Retinal pigment epithelial cell (primary cell): ENCODE data around the gene ARHGAP24.

Experiments
- DNase-seq: peaks from one replicate; pipeline ENCODE4 v3.0.0-alpha.2; 2010; ENCODE audit warnings: low read depth
- H3K4me3 ChIP-seq: 2 replicates; pipeline ENCODE4 v1.5.1; 2011; ENCODE audit warnings: mild to moderate bottlenecking, low read length, control low read depth, moderate library complexity
- TF ChIP-seq, protein P1 (sequence below): conservative IDR thresholded peaks from 2 replicates; pipeline ENCODE4 v1.5.1; 2011; ENCODE audit warnings: low read depth, low read length, control low read depth, inconsistent platforms

Gene ARHGAP24

GRCh38 chr4:85970535-85970934 is 495.6 kb downstream of the ARHGAP24 start:
- DNase-seq: no peak
- TF ChIP-seq, protein P1, sequence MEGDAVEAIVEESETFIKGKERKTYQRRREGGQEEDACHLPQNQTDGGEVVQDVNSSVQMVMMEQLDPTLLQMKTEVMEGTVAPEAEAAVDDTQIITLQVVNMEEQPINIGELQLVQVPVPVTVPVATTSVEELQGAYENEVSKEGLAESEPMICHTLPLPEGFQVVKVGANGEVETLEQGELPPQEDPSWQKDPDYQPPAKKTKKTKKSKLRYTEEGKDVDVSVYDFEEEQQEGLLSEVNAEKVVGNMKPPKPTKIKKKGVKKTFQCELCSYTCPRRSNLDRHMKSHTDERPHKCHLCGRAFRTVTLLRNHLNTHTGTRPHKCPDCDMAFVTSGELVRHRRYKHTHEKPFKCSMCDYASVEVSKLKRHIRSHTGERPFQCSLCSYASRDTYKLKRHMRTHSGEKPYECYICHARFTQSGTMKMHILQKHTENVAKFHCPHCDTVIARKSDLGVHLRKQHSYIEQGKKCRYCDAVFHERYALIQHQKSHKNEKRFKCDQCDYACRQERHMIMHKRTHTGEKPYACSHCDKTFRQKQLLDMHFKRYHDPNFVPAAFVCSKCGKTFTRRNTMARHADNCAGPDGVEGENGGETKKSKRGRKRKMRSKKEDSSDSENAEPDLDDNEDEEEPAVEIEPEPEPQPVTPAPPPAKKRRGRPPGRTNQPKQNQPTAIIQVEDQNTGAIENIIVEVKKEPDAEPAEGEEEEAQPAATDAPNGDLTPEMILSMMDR: no peak

DNA sequence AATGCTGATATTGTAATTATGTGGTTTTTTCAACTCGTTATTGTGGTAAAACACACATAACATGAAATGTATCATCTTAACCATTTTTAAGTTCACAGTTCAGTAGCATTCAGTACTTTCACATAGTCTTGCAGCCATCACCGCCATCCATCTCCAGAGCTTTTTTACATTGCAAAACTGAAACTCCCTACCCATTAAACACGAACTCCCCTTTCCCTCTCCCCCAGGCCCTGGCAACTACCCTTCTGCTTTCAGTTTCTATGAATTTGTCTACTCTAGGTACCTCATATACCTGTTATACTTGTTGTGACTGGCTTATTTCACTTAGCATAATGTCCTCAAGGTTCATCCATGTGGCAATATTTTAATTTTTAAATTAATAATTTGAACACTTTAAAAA is 504.3 kb downstream of the ARHGAP24 start:
- H3K4me3 ChIP-seq: no peak overlapping the region
- TF ChIP-seq, protein P1: no peak
- no peak for DNase-seq

More at GRCh38 chr4:85970535-85970934, 495.6 kb downstream of the ARHGAP24 start:
- no peak overlapping the region for H3K4me3 ChIP-seq

GRCh38 chr4:85986266-85986665 is 511.3 kb downstream of the ARHGAP24 start:
- no peak overlapping the region for H3K4me3 ChIP-seq
- TF ChIP-seq, protein P1: no peak
- no peak for DNase-seq

GRCh38 chr4:85993641-85994040 is 518.7 kb downstream of the ARHGAP24 start:
- no peak for DNase-seq
- TF ChIP-seq, protein P1: no peak
- H3K4me3 ChIP-seq: no peak overlapping the region

DNA sequence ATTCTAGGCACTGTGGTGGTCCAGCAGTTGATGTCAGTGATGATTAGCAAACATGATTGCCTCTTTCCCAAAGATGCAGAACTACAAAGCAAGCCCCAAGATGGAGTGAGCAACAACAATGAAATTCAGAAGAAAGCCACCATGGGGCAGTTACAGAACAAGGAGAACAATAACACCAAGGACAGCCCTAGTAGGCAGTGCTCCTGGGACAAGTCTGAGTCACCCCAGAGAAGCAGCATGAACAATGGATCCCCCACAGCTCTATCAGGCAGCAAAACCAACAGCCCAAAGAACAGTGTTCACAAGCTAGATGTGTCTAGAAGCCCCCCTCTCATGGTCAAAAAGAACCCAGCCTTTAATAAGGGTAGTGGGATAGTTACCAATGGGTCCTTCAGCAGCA is 519.6 kb downstream of the ARHGAP24 start:
- TF ChIP-seq, protein P1: no peak
- DNase-seq: no peak
- H3K4me3 ChIP-seq: no peak overlapping the region

DNA sequence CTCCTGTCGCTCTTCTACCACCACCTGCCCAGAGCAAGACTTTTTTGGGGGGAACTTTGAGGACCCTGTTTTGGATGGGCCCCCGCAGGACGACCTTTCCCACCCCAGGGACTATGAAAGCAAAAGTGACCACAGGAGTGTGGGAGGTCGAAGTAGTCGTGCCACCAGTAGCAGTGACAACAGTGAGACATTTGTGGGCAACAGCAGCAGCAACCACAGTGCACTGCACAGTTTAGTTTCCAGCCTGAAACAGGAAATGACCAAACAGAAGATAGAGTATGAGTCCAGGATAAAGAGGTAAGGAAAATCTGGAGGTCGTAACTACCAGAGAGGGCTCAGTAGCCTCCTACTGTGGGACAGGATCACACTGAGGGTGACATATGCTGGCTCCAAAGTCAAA is 520.4 kb downstream of the ARHGAP24 start:
- H3K4me3 ChIP-seq: no peak overlapping the region
- TF ChIP-seq, protein P1: no peak
- DNase-seq: no peak

DNA sequence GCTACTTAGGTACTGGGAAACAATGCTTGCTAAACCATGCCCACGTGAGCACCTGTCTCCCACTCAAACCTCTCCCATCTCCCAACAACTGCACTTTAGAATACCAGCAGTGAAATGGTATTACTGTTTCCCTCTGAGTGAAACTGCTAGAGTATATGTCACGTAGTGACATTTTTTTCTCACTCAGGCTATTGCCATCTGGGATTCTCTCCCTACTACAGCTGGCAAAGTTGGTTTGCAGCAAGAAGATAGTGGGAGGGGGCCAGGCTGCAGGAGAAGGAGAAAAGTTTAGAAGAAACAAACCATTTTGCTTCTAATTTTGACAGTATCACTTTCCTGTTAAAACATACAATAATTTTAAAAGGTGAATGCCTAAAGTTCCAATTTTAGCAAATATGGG is 526.6 kb downstream of the ARHGAP24 start:
- TF ChIP-seq, protein P1: no peak
- no peak overlapping the region for H3K4me3 ChIP-seq
- DNase-seq: no peak
